Gastrocnemius medialis (tissue), 4 donors: Measurements from ENCODE around the gene WASF1.

Experiments used
- CTCF ChIP-seq, 5 experiments: fragments of 450-650 bp in 3 of 5; fragments of 200-600 bp in 2 of 5; sonication (generic) in 2 of 5; IDR thresholded peaks in 4 of 5; conservative IDR thresholded peaks in 1 of 5; 1 replicate in 4 of 5; 2 replicates in 1 of 5; pipeline ENCODE4 v1.5.1; 2016 to 2019; ENCODE audit warnings: antibody characterized with exemption in 5 of 5, mild to moderate bottlenecking in 3 of 5, moderate library complexity in 3 of 5
- POLR2A ChIP-seq, 2 donors: fragments of 450-650 bp; IDR thresholded peaks; one replicate each; pipeline ENCODE4 v1.6.1; 2017; ENCODE audit warnings: antibody characterized with exemption in 2 of 2, mild to moderate bottlenecking in 2 of 2, moderate library complexity in 2 of 2

GRCh38 chr6:110085285-110085684 lies 94.2 kb downstream of the WASF1 start:
- TF ChIP-seq CTCF (IDR thresholded peaks at IDR 0.05 in 4 of 5, conservative IDR thresholded peaks at IDR 0.05 in 1 of 5), result no peak
- no peak for TF ChIP-seq POLR2A (IDR thresholded peaks at IDR 0.05)
